Prostate gland (tissue), 2 donors: Measurements from ENCODE around the gene TMEM181.

Experiments
- CTCF ChIP-seq, 4 experiments: fragments of 200-600 bp in 2 of 4; fragments of 450-650 bp in 2 of 4; sonication (generic) in 2 of 4; IDR thresholded peaks; 1 replicate in 3 of 4; 2 replicates in 1 of 4; pipeline ENCODE4 v1.5.1; 2016 to 2019; ENCODE audit warnings: antibody characterized with exemption in 4 of 4, mild to moderate bottlenecking in 2 of 4, moderate library complexity in 2 of 4
- POLR2A ChIP-seq: fragments of 450-650 bp; IDR thresholded peaks from one replicate; pipeline ENCODE4 v1.6.1; 2016; ENCODE audit warnings: antibody characterized with exemption, mild to moderate bottlenecking
- POLR2AphosphoS5 ChIP-seq: sonication (generic); formaldehyde crosslinking; IDR thresholded peaks from one replicate; pipeline ENCODE4 v1.6.1; 2017; ENCODE audit warnings: antibody characterized with exemption

DNA sequence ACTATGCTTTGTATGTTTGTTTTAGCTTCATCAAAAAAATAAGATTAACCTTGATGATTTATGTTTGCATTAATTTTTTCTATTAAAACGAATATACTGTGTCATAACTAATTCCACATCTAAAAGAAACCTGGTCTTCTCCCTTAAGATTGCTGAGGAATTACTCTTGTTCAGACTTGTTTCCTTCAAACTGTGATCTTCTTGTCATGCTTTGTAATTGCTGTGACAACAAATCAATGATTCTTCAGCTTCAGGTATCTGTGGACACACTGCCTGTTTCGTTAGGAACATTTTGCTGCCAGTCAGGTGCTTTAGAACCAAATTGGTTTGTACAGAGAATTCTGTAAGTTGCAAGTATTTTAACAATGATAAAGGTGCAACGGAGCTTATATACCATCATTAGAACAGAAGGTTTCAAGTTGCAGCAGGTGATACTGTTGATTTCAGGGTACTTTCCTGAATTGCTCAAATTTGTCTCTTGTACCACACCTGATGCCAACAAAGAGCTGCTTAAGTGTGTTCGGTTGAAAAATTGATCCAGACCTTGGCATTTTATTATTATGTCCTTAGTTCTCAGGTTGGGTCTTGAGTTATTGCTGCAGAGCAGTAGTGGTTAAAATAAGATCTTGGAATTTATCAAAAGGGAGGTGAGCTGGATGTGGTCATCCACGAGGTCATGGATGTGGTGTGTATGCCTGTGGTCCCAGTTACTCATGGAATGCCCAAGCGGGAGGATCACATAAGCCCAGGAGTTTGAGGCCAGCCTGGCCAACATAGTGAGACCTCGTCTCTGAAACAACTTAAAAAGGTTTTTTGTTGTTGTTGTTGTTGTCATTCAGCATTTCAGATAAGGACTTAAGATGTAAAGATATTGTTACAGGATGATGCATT, 109.5 kb downstream of the TMEM181 start:
- no peak for TF ChIP-seq CTCF (IDR thresholded peaks at IDR 0.05)
- TF ChIP-seq POLR2AphosphoS5 = no peak
- TF ChIP-seq POLR2A = no peak
